ENCODE measurements around the gene SNX13.
"Not testable (repeated sequence)": the region's sequence is repeated elsewhere in the genome, so short reads cannot be mapped to it uniquely, and the experiment has no call there.

The SNX13 gene

DNA sequence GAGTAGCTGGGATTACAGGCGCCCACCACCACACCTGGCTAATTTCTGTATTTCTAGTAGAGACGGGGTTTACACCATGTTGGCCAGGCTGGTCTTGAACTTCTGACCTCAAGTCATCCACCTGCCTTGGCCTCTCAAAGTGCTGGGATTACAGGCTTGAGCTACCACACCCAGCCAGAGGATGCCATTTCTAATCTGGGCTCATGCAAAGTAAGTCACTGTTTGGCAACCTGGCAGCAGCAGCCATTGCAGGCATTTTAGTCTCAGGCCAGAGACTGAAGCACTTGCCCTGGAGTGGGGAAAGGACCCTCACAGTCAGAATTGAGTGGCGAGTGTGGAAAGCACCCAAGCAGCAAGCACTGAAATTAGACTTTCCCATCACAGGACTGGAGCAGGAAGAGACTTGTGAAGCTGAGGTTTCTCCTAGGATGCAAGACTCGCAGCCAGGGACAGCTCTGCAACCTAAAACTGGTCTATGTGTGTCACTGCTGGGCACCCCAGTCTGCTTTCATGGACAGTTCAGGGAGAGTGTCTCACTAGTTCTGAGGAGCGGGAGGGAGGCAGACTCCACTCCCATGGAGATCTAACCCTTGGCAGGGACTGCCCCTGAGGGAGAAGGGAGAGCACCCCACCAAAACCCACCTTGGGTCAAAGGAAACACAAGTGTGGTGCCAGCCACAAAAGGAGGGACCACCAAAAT, 27.6 kb downstream of the SNX13 start:
- Mint-ChIP-seq H3K4me1 (peaks cover 23% of the 10 kb centered on the region), H3K9me3 (peaks cover 14% of the 10 kb centered on the region), H3K27ac (no peak overlapping the region), H3K27me3 (no peaks in the 10 kb centered on the region), H3K4me3 (no peak overlapping the region), H3K36me3 (ENCODE audit: low read depth) (peaks cover 23% of the 10 kb centered on the region)
- ATAC-seq = no peak
- no peak for DNase-seq

DNA sequence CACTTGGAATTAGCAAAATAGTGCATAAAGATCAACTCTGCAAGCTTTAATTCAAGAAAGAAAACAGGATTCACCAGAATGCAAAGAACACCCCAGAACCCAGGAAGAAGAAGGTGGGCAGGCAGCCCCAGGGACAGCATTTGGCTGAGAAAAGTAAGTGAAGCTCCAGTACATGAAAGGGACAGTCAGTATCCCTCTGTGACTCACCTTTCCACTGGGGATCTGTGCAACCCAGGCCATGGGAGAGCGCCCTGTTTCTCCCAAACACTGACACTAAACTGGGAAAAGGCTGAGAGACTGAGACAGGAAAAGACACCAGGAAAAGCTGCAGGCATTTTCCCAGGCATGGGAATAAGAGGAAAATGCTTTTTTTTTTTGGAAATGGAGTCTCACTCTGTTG, 28.2 kb downstream of the SNX13 start:
- H3K4me3 Mint-ChIP-seq = no peak overlapping the region
- H3K9me3 Mint-ChIP-seq = peaks cover 14% of the 10 kb centered on the region
- ATAC-seq = no peak
- DNase-seq = no peak
- H3K27me3 Mint-ChIP-seq = no peaks in the 10 kb centered on the region
- H3K27ac Mint-ChIP-seq = no peak overlapping the region
- H3K4me1 Mint-ChIP-seq = peaks cover 26% of the 10 kb centered on the region
- peaks cover 23% of the 10 kb centered on the region for H3K36me3 Mint-ChIP-seq (ENCODE audit: low read depth)

DNA sequence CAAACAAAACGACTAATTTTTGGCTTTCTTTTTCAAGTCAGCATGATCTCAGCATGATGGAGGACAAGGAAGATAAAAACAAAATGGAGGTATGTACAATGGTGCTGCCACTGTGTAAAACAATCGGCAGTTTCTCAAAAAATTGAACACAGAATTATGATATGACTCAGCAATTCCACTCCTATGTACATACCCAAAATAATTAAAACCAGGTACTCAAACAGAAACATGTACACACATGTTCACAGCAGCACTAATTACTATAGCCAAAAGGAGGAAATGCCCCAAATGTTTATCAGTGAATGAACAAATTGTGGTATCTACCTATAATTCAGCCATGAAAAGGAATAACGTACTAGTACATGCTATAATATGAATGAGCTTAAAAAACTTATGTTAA, 29.9 kb downstream of the SNX13 start:
- DNase-seq = no peak
- no peak overlapping the region for H3K4me3 Mint-ChIP-seq
- peaks cover 24% of the 10 kb centered on the region for H3K36me3 Mint-ChIP-seq (ENCODE audit: low read depth)
- ATAC-seq = no peak
- peaks cover 29% of the 10 kb centered on the region for H3K4me1 Mint-ChIP-seq
- H3K27ac Mint-ChIP-seq = no peak overlapping the region
- no peaks in the 10 kb centered on the region for H3K27me3 Mint-ChIP-seq
- peaks cover 14% of the 10 kb centered on the region for H3K9me3 Mint-ChIP-seq

- not testable (repeated sequence) for H3K4me3 Mint-ChIP-seq, ATAC-seq, DNase-seq, H3K27ac Mint-ChIP-seq, H3K27me3 Mint-ChIP-seq
- H3K36me3 Mint-ChIP-seq (ENCODE audit: low read depth) = peaks cover 24% of the 10 kb centered on the region
- H3K4me1 Mint-ChIP-seq = peaks cover 30% of the 10 kb centered on the region
- H3K9me3 Mint-ChIP-seq = peaks cover 14% of the 10 kb centered on the region
Observed at GRCh38 chr7:17909310-17909709, 31.0 kb downstream of the SNX13 start.

GRCh38 chr7:17907014-17907413, 33.3 kb downstream of the SNX13 start:
- peak; percentile 71 for ATAC-seq
- H3K27me3 Mint-ChIP-seq = no peaks in the 10 kb centered on the region
- peaks cover 32% of the 10 kb centered on the region for H3K4me1 Mint-ChIP-seq
- no peak overlapping the region for H3K4me3 Mint-ChIP-seq
- no peak overlapping the region for H3K27ac Mint-ChIP-seq
- DNase-seq = no peak
- H3K9me3 Mint-ChIP-seq = peaks cover 14% of the 10 kb centered on the region
- H3K36me3 Mint-ChIP-seq (ENCODE audit: low read depth) = peaks cover 24% of the 10 kb centered on the region

- H3K36me3 Mint-ChIP-seq (ENCODE audit: low read depth) = peaks cover 4% of the 10 kb centered on the region
- H3K4me1 Mint-ChIP-seq = peaks cover 25% of the 10 kb centered on the region
- H3K27ac Mint-ChIP-seq = no peak overlapping the region
Observed at GRCh38 chr7:17903337-17903736, 37.0 kb downstream of the SNX13 start.

GRCh38 chr7:17902599-17902998, 37.7 kb downstream of the SNX13 start:
- H3K9me3 Mint-ChIP-seq = no peaks in the 10 kb centered on the region
- H3K36me3 Mint-ChIP-seq (ENCODE audit: low read depth) = peaks cover 1% of the 10 kb centered on the region
- no peak for ATAC-seq
- H3K4me1 Mint-ChIP-seq = peaks cover 19% of the 10 kb centered on the region
- no peak overlapping the region for H3K4me3 Mint-ChIP-seq
- H3K27ac Mint-ChIP-seq = no peak overlapping the region
- no peaks in the 10 kb centered on the region for H3K27me3 Mint-ChIP-seq
- DNase-seq = no peak

More at GRCh38 chr7:17903337-17903736, 37.0 kb downstream of the SNX13 start:
- no peak for DNase-seq
- ATAC-seq = peak; percentile 36
- Mint-ChIP-seq H3K9me3 (no peaks in the 10 kb centered on the region), H3K4me3 (no peak overlapping the region), H3K27me3 (no peaks in the 10 kb centered on the region)

DNA sequence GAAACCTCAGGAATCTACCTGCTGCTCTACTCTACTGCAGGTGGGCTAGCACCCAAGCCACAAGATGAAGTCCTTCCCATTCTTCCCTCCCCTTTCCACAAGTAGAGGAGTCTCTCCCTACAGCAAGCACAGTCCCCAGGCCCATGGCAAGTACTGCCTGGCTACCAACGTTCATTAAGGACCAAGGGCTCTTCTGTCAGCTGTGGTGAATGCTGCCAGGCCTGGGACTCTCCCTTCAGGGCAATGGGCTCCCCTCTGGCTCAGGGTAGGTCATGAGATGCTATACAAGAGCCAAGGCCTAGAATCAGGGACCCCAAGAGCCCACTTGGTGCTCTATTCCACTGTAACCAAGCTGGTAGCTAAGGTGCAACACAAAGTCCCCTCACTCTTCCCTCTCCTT, 39.8 kb downstream of the SNX13 start:
- no peak for DNase-seq
- no peaks in the 10 kb centered on the region for H3K9me3 Mint-ChIP-seq
- H3K4me1 Mint-ChIP-seq = peaks cover 14% of the 10 kb centered on the region
- H3K36me3 Mint-ChIP-seq (ENCODE audit: low read depth) = peaks cover 2% of the 10 kb centered on the region
- no peak overlapping the region for H3K4me3 Mint-ChIP-seq
- ATAC-seq = no peak
- H3K27ac Mint-ChIP-seq = no peak overlapping the region
- no peaks in the 10 kb centered on the region for H3K27me3 Mint-ChIP-seq

- Mint-ChIP-seq H3K36me3 (ENCODE audit: low read depth) (peaks cover 2% of the 10 kb centered on the region), H3K27ac (no peak overlapping the region), H3K9me3 (no peaks in the 10 kb centered on the region), H3K4me3 (no peak overlapping the region), H3K27me3 (no peaks in the 10 kb centered on the region), H3K4me1 (no peaks in the 10 kb centered on the region)
- ATAC-seq = no peak
- DNase-seq = no peak
Observed at GRCh38 chr7:17898111-17898510, 42.2 kb downstream of the SNX13 start.

- Mint-ChIP-seq H3K36me3 (ENCODE audit: low read depth) (peaks cover 34% of the 10 kb centered on the region), H3K27ac (no peak overlapping the region), H3K27me3 (no peaks in the 10 kb centered on the region), H3K4me1 (no peaks in the 10 kb centered on the region), H3K4me3 (no peak overlapping the region), H3K9me3 (no peaks in the 10 kb centered on the region)
- ATAC-seq (no peak), DNase-seq (no peak)
Observed at GRCh38 chr7:17887286-17887685, 53.0 kb downstream of the SNX13 start.

- peaks cover 42% of the 10 kb centered on the region for H3K36me3 Mint-ChIP-seq (ENCODE audit: low read depth)
- no peaks in the 10 kb centered on the region for H3K4me1 Mint-ChIP-seq
- no peaks in the 10 kb centered on the region for H3K27me3 Mint-ChIP-seq
- DNase-seq = no peak
- no peak overlapping the region for H3K27ac Mint-ChIP-seq
- ATAC-seq = no peak
- no peaks in the 10 kb centered on the region for H3K9me3 Mint-ChIP-seq
- no peak overlapping the region for H3K4me3 Mint-ChIP-seq
Observed at GRCh38 chr7:17882685-17883084, 57.6 kb downstream of the SNX13 start.

GRCh38 chr7:17879075-17879661, 61.1 kb downstream of the SNX13 start:
- ATAC-seq = no peak
- H3K27me3 Mint-ChIP-seq = no peaks in the 10 kb centered on the region
- no peaks in the 10 kb centered on the region for H3K9me3 Mint-ChIP-seq
- H3K4me1 Mint-ChIP-seq = no peaks in the 10 kb centered on the region
- DNase-seq = no peak
- H3K36me3 Mint-ChIP-seq (ENCODE audit: low read depth) = peaks cover 27% of the 10 kb centered on the region
- H3K4me3 Mint-ChIP-seq = no peak overlapping the region
- H3K27ac Mint-ChIP-seq = no peak overlapping the region

- no peak overlapping the region for H3K4me3 Mint-ChIP-seq
- DNase-seq (no peak), ATAC-seq (no peak)
- no peak overlapping the region for H3K27ac Mint-ChIP-seq
- peaks cover 30% of the 10 kb centered on the region for H3K36me3 Mint-ChIP-seq (ENCODE audit: low read depth)
- no peaks in the 10 kb centered on the region for H3K27me3 Mint-ChIP-seq
- H3K4me1 Mint-ChIP-seq = no peaks in the 10 kb centered on the region
- no peaks in the 10 kb centered on the region for H3K9me3 Mint-ChIP-seq
Observed at GRCh38 chr7:17878627-17879026, 61.7 kb downstream of the SNX13 start.

- H3K9me3 Mint-ChIP-seq = no peaks in the 10 kb centered on the region
- peak; percentile 46 for ATAC-seq
Observed at GRCh38 chr7:17871815-17872533, 68.3 kb downstream of the SNX13 start.

DNA sequence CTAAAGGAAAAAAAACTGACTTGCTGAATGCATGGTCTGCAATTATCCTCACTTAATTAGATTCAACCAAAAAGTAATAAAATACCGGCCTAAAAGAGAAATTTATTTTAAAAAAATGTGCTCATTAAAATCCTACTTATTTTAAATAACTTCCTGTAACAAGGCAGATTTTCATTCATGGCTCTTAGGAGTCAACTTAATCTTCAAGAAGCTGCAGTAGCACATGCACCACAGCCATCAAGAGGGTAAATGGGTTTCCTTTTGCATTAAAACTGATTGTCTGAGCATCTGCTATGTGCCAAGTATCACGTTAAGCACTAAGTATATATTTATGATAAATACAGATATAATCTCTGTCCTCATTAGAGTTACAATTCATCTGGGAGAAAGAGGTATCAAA, 69.9 kb downstream of the SNX13 start:
- ATAC-seq = no peak
- H3K36me3 Mint-ChIP-seq (ENCODE audit: low read depth) = peaks cover 70% of the 10 kb centered on the region
- H3K4me3 Mint-ChIP-seq = no peak overlapping the region
- no peaks in the 10 kb centered on the region for H3K9me3 Mint-ChIP-seq
- H3K27ac Mint-ChIP-seq = no peak overlapping the region
- no peaks in the 10 kb centered on the region for H3K27me3 Mint-ChIP-seq
- H3K4me1 Mint-ChIP-seq = peaks cover 14% of the 10 kb centered on the region
- DNase-seq = no peak

More at GRCh38 chr7:17871815-17872533, 68.3 kb downstream of the SNX13 start:
- peaks cover 14% of the 10 kb centered on the region for H3K4me1 Mint-ChIP-seq
- no peak for DNase-seq
- no peaks in the 10 kb centered on the region for H3K27me3 Mint-ChIP-seq
- H3K36me3 Mint-ChIP-seq (ENCODE audit: low read depth) = peaks cover 57% of the 10 kb centered on the region
- H3K27ac Mint-ChIP-seq = no peak overlapping the region
- no peak overlapping the region for H3K4me3 Mint-ChIP-seq
